IMR-90 (cell line): ENCODE data around the gene PSMG3. TPM values are rescaled to one million over a fixed set of nuclear protein-coding genes. Genes with fewer than 3 reads are reported as not detected.
A peak's percentile ranks its signal among the peaks of the same experiment; 100 is the strongest.

Source experiments
- ATAC-seq: fragments of 200-7000 bp; cut with Tn5 transposase; 2 replicates; pipeline ENCODE4 v1.9.1; 2020; ENCODE audit warnings: low read depth, mild to moderate bottlenecking, moderate library complexity
- BruUV-seq: library from RNA; stranded (reverse); fragments of 400-500 nt; replicated peaks from 2 replicates; lab custom pipeline; 2021; lab: Mats Ljungman, UMichigan
- CTCF ChIA-PET: fragments of 300-600 bp; formaldehyde crosslinking; extraction: SDS; loops from one replicate; lab custom pipeline; 2021; ENCODE audit warnings: antibody characterized with exemption; lab: Yijun Ruan, JAX
- POLR2A ChIA-PET: fragments of 300-600 bp; sonication (Branson Sonifier 250); formaldehyde crosslinking; loops from one replicate; lab custom pipeline; 2022; ENCODE audit warnings: antibody characterized with exemption; ENCODE audit not compliant: unreplicated experiment; lab: Charles Lee
- DNase-seq: peaks from one replicate; pipeline ENCODE4 v3.0.0; 2013
- H2AFZ ChIP-seq: replicated peaks from 2 replicates; pipeline ENCODE3; 2013; ENCODE audit warnings: low read length, mild to moderate bottlenecking; ENCODE audit not compliant: poor library complexity
- H2AK5ac ChIP-seq: 2 replicates; pipeline ENCODE4 v1.6.1; 2013; ENCODE audit warnings: low read depth, low read length, inconsistent platforms
- H2AK9ac ChIP-seq: replicated peaks from 2 replicates; pipeline ENCODE3; 2013; ENCODE audit warnings: mild to moderate bottlenecking, low read depth, low read length, moderate library complexity; ENCODE audit not compliant: poor library complexity
- H2BK120ac ChIP-seq: 2 replicates; pipeline ENCODE4 v1.6.1; 2013; ENCODE audit warnings: low read depth, low read length, inconsistent platforms
- H2BK15ac ChIP-seq: 3 replicates; pipeline ENCODE4 v1.6.1; 2013; ENCODE audit warnings: low read depth, low read length, inconsistent platforms
- H2BK20ac ChIP-seq: 2 replicates; pipeline ENCODE4 v1.6.1; 2013; ENCODE audit warnings: low read depth, mild to moderate bottlenecking, inconsistent platforms, low read length, moderate library complexity
- H2BK5ac ChIP-seq: 2 replicates; pipeline ENCODE4 v1.6.1; 2013; ENCODE audit warnings: mild to moderate bottlenecking, low read depth, low read length, inconsistent platforms; ENCODE audit not compliant: poor library complexity, severe bottlenecking
- H3K14ac ChIP-seq: replicated peaks from 2 replicates; pipeline ENCODE4 v1.6.1; 2013; ENCODE audit warnings: low read depth, low read length, inconsistent platforms
- H3K18ac ChIP-seq: 2 replicates; pipeline ENCODE4 v1.6.1; 2013; ENCODE audit warnings: low read depth, low read length, control low read depth
- H3K23ac ChIP-seq: 2 replicates; pipeline ENCODE4 v1.6.1; 2013; ENCODE audit warnings: low read depth, low read length, inconsistent platforms
- H3K27ac ChIP-seq: 2 replicates; pipeline ENCODE4 v1.5.1; 2013; ENCODE audit warnings: mild to moderate bottlenecking, control low read depth, low read length; ENCODE audit not compliant: insufficient read depth
- H3K27me3 ChIP-seq: 2 replicates; pipeline ENCODE4 v1.6.1; 2013; ENCODE audit warnings: low read length; ENCODE audit not compliant: control insufficient read depth, insufficient read depth
- H3K36me3 ChIP-seq: 2 replicates; pipeline ENCODE4 v1.6.1; 2013; ENCODE audit warnings: low read length, mixed read lengths; ENCODE audit not compliant: control insufficient read depth, insufficient read depth
- H3K4ac ChIP-seq: 2 replicates; pipeline ENCODE4 v1.6.1; 2013; ENCODE audit warnings: low read depth, low read length, inconsistent platforms
- H3K4me1 ChIP-seq: 2 replicates; pipeline ENCODE4 v1.6.1; 2013; ENCODE audit warnings: low read length, mixed read lengths; ENCODE audit not compliant: control insufficient read depth, insufficient read depth
- H3K4me2 ChIP-seq: 2 replicates; pipeline ENCODE4 v1.6.1; 2013; ENCODE audit warnings: low read depth, mild to moderate bottlenecking, control low read depth, low read length, moderate library complexity
- H3K4me3 ChIP-seq: 2 replicates; pipeline ENCODE4 v1.5.1; 2013; ENCODE audit warnings: low read depth, mild to moderate bottlenecking, control low read depth, low read length, moderate library complexity; ENCODE audit not compliant: insufficient read depth
- H3K56ac ChIP-seq: 2 replicates; pipeline ENCODE4 v1.6.1; 2013; ENCODE audit warnings: low read length, inconsistent platforms; ENCODE audit not compliant: insufficient read depth; ENCODE audit errors: extremely low read depth
- H3K79me1 ChIP-seq, 2 experiments: 2 replicates each; pipeline ENCODE4 v1.6.1; 2013; ENCODE audit warnings: low read length in 2 of 2, inconsistent platforms in 1 of 2, low read depth in 1 of 2
- H3K9ac ChIP-seq: 2 replicates; pipeline ENCODE4 v1.6.1; 2013; ENCODE audit warnings: low read depth, low read length, control low read depth
- H3K9me1 ChIP-seq: 2 replicates; pipeline ENCODE4 v1.6.1; 2013; ENCODE audit warnings: low read length, inconsistent platforms; ENCODE audit not compliant: insufficient read depth
- H3K9me3 ChIP-seq: 2 replicates; pipeline ENCODE4 v1.6.1; 2013; ENCODE audit warnings: low read length; ENCODE audit not compliant: control insufficient read depth, insufficient read depth
- H4K20me1 ChIP-seq: 2 replicates; pipeline ENCODE4 v1.6.1; 2013; ENCODE audit warnings: low read length, inconsistent platforms; ENCODE audit not compliant: insufficient read depth
- H4K5ac ChIP-seq: 2 replicates; pipeline ENCODE4 v1.6.1; 2013; ENCODE audit warnings: mild to moderate bottlenecking, low read depth, low read length, control low read depth
- H4K8ac ChIP-seq, 2 experiments: 2 replicates each; pipeline ENCODE4 v1.6.1; 2013; ENCODE audit warnings: low read depth in 2 of 2, low read length in 2 of 2, control low read depth in 1 of 2, inconsistent platforms in 1 of 2
- H4K91ac ChIP-seq: 2 replicates; pipeline ENCODE4 v1.6.1; 2013; ENCODE audit warnings: low read depth, low read length, inconsistent platforms; ENCODE audit not compliant: insufficient read depth
- BHLHE40 ChIP-seq: fragments of 150-350 bp; IDR thresholded peaks from 2 replicates; pipeline ENCODE4 v1.6.1; 2016; ENCODE audit warnings: mild to moderate bottlenecking, low read depth, low read length
- MAZ ChIP-seq: IDR thresholded peaks from 2 replicates; pipeline ENCODE4 v1.6.1; 2012; ENCODE audit warnings: low read depth, mild to moderate bottlenecking, low read length, improper control_type of control experiment, moderate library complexity, borderline replicate concordance
- MXI1 ChIP-seq: IDR thresholded peaks from 2 replicates; pipeline ENCODE4 v1.6.1; 2012; ENCODE audit warnings: low read depth, mild to moderate bottlenecking, low read length, moderate library complexity, borderline replicate concordance
- NFE2L2 ChIP-seq: fragments of 150-350 bp; IDR thresholded peaks from 2 replicates; pipeline ENCODE4 v1.6.1; 2016; ENCODE audit warnings: low read depth, mild to moderate bottlenecking, low read length
- POLR2A ChIP-seq: IDR thresholded peaks from 2 replicates; pipeline ENCODE4 v1.6.1; 2012; ENCODE audit warnings: mild to moderate bottlenecking, low read depth, low read length
- RCOR1 ChIP-seq: IDR thresholded peaks from 2 replicates; pipeline ENCODE4 v1.6.1; 2012; ENCODE audit warnings: mild to moderate bottlenecking, low read length, improper control_type of control experiment; ENCODE audit not compliant: insufficient replicate concordance
- WGBS, 2 experiments: methylation state at CpG; one replicate each; pipeline versions ENCODE4 v1.1.5 to v1.1.7; 2013; ENCODE audit warnings: missing lambda C conversion rate in 2 of 2; ENCODE audit not compliant: insufficient read length in 1 of 2; ENCODE audit errors: extremely low coverage in 2 of 2; 5-methylcytosine and 5-hydroxymethylcytosine counted together
- dilution Hi-C: fragments of 300-500 bp; cut with HindIII; formaldehyde crosslinking; loops from one replicate; pipeline ENCODE4 v1.14.3; 2018; ENCODE audit warnings: low sequenced_read_pairs; ENCODE audit not compliant: unreplicated experiment
- in situ Hi-C: fragments of 300-500 bp; cut with MboI; formaldehyde crosslinking; loops from 3 replicates; pipeline ENCODE4 v1.14.3; 2019; ENCODE audit warnings: low sequenced_read_pairs, inconsistent platforms, mixed read lengths
- intact Hi-C: fragments of 100-400 bp; cut with micrococcal nuclease; formaldehyde crosslinking; loops from 2 replicates; pipeline ENCODE4 v1.10.0; 2022
- polyA plus RNA-seq, 3 experiments: library from polyadenylated mRNA; depleted of rRNA; stranded (reverse); fragments of >200 nt; gene quantifications; 2 replicates each; pipeline ENCODE4 v1.2.3, GENCODE V29; 2012; ENCODE audit warnings: low replicate concordance in 1 of 3
- total RNA-seq: library from RNA; depleted of rRNA; stranded (reverse); fragments of >200 nt; gene quantifications from 2 replicates; pipeline ENCODE4 v1.2.3, GENCODE V29; 2012

PSMG3 gene
- total and polyA plus RNA-seq, 2 of the 4 experiments (the other 2 are of a cell fraction) = 37.3 to 54.1 TPM

DNA sequence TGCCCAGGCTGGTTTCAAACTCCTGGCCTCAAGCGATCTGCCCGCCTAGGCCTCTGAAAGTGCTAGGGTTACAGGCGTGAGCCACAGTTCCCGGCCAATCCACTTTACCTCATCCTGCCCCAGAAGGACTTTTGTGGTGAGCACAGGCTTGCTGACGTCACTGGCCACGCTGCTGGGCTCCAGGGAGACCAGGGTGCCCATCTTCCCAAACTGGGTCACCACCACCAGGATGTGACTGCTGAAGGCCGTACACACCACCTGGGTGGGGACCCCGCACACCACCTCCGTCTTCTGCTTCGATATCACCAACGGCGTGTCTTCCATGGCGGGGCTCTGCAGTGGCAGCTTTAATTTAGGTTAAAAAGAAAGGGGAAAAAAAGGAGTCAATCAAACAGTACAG is 816 bp downstream of the PSMG3 start:
- POLR2A ChIA-PET = no interaction called here
- in situ Hi-C loops = no loop called here

More for the DNA sequence above, 816 bp downstream of the PSMG3 start:
- 90% methylated on average over 3 of the region's 13 CpGs; no CpG with 5 or more reads in 1 of the 2 experiments for WGBS, 2 experiments
- peak overlapping the region; percentile 77; the same call in 1 of the 2 replicates for H4K91ac ChIP-seq
- dilution Hi-C loops = no loop called here
- H2BK5ac ChIP-seq = peak overlapping the region; percentile 45
- H3K9me1 ChIP-seq = peaks cover 17% of the 10 kb centered on the region
- H2AFZ ChIP-seq = peak overlapping the region; percentile 35
- peak overlapping the region; percentile 87 for H2AK9ac ChIP-seq
- peak overlapping the region; percentile 13; the same call in 1 of the 2 replicates for H3K23ac ChIP-seq
- intact Hi-C loops = no loop called here
- no peak overlapping the region for H2BK20ac ChIP-seq
- H3K9ac ChIP-seq = peak overlapping the region; percentile 91; the same call in 1 of the 2 replicates
- H3K56ac ChIP-seq = no peak overlapping the region
- H2AK5ac ChIP-seq = peak overlapping the region; percentile 83
- CTCF ChIA-PET = no interaction called here
- no peaks in the 10 kb centered on the region; the same call in 1 of the 2 replicates for H4K20me1 ChIP-seq
- no peak overlapping the region for H2BK120ac ChIP-seq
- H2BK15ac ChIP-seq = peak overlapping the region; percentile 58; the same call in 1 of the 3 replicates
- H3K14ac ChIP-seq = 0 out of 2 replicates have a peak overlapping the region, but pooled peaks have one; percentile 27
- peak overlapping the region; percentile 78 for H3K4ac ChIP-seq
- BruUV-seq = no TSS peak
- peaks cover 14% of the 10 kb centered on the region for H3K4me1 ChIP-seq
- peaks cover 25 to 55% of the 10 kb centered on the region in 2 experiments; a peak in 3 of 4 replicates for H3K79me1 ChIP-seq
- peak overlapping the region; percentile 92; the same call in 1 of the 2 replicates for H3K4me3 ChIP-seq
- H4K8ac ChIP-seq = peak overlapping the region; percentile 80 to 98; a peak in 3 of 4 replicates
- peak overlapping the region; percentile 85 for H3K27ac ChIP-seq
- peak overlapping the region; percentile 64; the same call in 1 of the 2 replicates for H4K5ac ChIP-seq
- TF ChIP-seq MXI1 = no peak
- TF ChIP-seq MAZ = no peak
- no peak for TF ChIP-seq BHLHE40
- no peak for TF ChIP-seq POLR2A
- TF ChIP-seq NFE2L2 = no peak
- TF ChIP-seq RCOR1 = no peak
- DNase-seq = peak; percentile 41
- H3K9me3 ChIP-seq = no peaks in the 10 kb centered on the region
- no peak for ATAC-seq
- peaks cover 15% of the 10 kb centered on the region for H3K36me3 ChIP-seq
- no peaks in the 10 kb centered on the region for H3K27me3 ChIP-seq
- H3K4me2 ChIP-seq = peak overlapping the region; percentile 75
- no peak overlapping the region for H3K18ac ChIP-seq
